ENCODE results near the gene TAS2R7.

TAS2R7 gene, protein sequence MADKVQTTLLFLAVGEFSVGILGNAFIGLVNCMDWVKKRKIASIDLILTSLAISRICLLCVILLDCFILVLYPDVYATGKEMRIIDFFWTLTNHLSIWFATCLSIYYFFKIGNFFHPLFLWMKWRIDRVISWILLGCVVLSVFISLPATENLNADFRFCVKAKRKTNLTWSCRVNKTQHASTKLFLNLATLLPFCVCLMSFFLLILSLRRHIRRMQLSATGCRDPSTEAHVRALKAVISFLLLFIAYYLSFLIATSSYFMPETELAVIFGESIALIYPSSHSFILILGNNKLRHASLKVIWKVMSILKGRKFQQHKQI

DNA sequence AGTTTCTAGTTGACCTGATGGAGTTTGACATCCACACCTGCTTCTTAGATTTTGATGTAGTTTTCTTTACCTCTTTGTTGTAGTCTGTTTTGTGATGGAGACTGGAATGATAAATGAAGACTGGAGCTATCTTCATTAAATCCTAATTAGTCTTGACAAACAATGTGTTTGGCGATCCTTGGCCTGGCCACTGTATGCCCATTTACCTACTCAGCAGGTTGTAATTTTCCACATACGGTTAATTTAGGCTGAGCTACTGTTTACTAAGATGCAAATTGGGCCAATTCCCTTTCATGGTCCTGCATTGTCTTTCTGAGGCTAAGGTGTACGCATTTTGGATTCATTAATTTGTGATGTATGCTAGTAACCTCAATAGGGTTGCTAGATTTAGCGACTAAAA, at the start of gene TAS2R7:
Gene TAS2R7, minus strand, starts transcription at position 41 of the 400 bp plus-strand sequence. CDS start 57 bp downstream, outside the sequence.
- TF ChIP-seq, protein P1, sequence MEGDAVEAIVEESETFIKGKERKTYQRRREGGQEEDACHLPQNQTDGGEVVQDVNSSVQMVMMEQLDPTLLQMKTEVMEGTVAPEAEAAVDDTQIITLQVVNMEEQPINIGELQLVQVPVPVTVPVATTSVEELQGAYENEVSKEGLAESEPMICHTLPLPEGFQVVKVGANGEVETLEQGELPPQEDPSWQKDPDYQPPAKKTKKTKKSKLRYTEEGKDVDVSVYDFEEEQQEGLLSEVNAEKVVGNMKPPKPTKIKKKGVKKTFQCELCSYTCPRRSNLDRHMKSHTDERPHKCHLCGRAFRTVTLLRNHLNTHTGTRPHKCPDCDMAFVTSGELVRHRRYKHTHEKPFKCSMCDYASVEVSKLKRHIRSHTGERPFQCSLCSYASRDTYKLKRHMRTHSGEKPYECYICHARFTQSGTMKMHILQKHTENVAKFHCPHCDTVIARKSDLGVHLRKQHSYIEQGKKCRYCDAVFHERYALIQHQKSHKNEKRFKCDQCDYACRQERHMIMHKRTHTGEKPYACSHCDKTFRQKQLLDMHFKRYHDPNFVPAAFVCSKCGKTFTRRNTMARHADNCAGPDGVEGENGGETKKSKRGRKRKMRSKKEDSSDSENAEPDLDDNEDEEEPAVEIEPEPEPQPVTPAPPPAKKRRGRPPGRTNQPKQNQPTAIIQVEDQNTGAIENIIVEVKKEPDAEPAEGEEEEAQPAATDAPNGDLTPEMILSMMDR (IDR thresholded peaks at IDR 0.05; ENCODE audit: insufficient read depth, low read depth, low read length, missing control alignments): no peak
- no peak for DNase-seq (ENCODE audit: low read depth)
- H3K4me3 ChIP-seq (ENCODE audit: low read depth, low read length): no peak within 1 kb of the TSS

DNA sequence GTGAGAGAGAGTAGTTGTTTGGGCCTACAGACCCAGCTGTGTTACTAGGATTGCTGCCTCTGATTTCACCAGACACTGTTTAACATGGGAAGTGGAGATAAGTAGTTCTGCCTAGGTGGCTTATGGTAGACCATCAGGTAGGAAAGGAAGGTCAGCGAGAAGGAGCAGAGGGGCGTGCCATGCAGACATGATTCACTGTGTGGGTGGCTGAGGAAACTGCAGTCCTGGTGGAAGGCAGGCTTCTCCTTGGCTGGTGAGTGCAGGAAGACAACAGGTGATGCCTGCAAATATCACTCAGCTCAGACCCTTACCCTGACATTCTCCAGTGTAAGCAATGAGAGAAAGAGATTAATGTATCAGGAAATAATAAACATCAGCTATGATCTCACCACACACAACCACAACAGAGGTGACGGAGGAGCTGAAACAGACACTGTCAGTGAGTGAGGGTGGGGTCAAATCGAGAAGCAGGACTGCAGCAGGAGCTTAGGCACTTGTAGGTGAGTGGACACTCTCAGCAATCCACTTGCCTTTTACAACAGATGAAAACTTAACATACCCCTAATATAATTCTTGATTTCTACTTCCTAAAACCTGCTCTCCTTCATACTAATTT, 48.9 kb upstream of the TAS2R7 start:
- no peak for DNase-seq (ENCODE audit: low read depth)
- TF ChIP-seq, protein P1 (IDR thresholded peaks at IDR 0.05; ENCODE audit: insufficient read depth, low read depth, low read length, missing control alignments): no peak
- no peak overlapping the region for H3K4me3 ChIP-seq (ENCODE audit: low read depth, low read length)

DNA sequence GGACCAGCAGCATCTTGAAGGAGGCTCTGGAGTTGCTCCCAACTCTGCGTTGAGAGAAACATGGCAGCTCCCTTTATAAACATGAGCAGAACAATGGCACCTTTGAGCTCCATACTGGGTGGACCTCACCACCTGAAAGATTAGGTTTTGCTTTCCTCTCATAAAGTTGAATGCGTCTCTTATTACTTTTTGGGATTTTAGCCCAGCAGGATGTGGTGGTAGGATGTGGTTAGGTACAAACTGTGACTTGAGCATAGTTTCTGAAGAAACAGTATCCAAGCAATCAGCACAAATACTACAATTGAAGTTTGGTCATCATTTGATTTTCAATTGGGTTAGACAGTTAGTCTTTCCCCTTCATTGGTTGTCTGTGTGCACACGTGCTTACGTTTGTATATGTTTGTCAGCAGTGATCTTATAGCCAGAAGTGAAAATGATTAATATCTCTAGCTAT, 47.0 kb upstream of the TAS2R7 start, which contains the start of gene PRR4:
Gene PRR4, minus strand, starts transcription at position 51 of the 454 bp plus-strand sequence. Its CDS starts 38 bp downstream, at position 13.
- DNase-seq (ENCODE audit: low read depth): peak; percentile 23
- H3K4me3 ChIP-seq (ENCODE audit: low read depth, low read length): no peak within 1 kb of the TSS
- TF ChIP-seq, protein P1 (IDR thresholded peaks at IDR 0.05; ENCODE audit: insufficient read depth, low read depth, low read length, missing control alignments): no peak

DNA sequence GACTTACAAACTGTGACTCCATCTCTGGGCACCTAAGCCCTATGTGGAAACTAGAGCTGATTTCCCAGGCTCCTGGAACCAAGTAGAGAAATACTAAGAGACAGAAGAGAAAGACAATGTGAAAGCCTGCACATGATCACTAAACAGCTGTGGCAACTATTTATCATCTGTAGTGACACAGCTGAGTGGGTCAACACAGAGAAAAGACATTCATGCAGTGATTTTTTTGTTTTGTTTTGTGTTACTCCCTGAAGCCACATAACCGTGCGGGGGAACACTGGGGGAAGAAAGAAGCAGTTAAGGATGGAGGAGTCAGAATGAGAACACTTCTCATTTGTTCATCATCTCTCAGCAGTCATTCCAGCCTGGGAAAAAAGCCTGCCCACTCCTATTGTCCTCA, 45.3 kb upstream of the TAS2R7 start:
- H3K4me3 ChIP-seq (ENCODE audit: low read depth, low read length): no peak overlapping the region
- no peak for DNase-seq (ENCODE audit: low read depth)
- TF ChIP-seq, protein P1 (IDR thresholded peaks at IDR 0.05; ENCODE audit: insufficient read depth, low read depth, low read length, missing control alignments): no peak

DNA sequence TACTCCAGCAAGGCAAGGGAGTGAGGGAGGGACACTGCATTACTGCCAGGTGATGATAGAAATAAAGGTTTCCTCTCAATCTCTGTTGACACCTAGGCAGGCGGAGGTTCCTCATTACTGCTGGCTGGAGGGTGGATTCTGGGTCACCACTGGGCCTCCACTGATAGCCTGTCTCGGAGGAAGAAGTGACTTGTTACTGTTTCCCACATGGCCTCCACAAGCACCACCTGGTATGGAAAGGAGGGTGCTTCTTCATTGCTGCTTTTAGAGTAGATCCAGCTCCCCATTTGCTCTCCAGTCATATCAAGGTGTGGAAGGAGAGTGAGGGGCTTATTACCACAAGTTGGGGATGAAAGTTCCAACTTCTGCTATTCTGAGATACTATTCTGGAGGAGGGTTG, 40.4 kb upstream of the TAS2R7 start:
- TF ChIP-seq, protein P1 (IDR thresholded peaks at IDR 0.05; ENCODE audit: insufficient read depth, low read depth, low read length, missing control alignments): no peak

DNA sequence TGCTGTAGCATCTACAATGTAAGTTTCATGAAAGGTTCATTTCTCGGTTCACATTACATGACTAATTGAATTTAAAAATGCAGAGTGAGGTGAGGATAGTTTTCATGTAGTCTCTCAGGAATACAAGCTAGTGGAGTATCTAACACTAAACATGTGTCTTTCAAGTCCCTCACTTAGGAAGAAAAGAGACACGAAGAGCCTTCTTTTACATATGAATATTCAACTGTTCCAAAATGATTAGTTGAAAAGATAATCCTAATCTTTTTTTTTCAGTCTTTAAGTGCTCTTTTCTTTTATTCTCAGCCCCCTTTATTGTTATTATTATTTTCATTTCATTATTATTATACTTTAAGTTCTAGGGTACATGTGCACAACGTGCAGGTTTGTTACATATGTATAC, 36.0 kb upstream of the TAS2R7 start:
- TF ChIP-seq, protein P1 (IDR thresholded peaks at IDR 0.05; ENCODE audit: insufficient read depth, low read depth, low read length, missing control alignments): no peak
- no peak for DNase-seq (ENCODE audit: low read depth)
- no peak overlapping the region for H3K4me3 ChIP-seq (ENCODE audit: low read depth, low read length)

More for the DNA sequence above, 40.4 kb upstream of the TAS2R7 start:
- no peak for DNase-seq (ENCODE audit: low read depth)
- H3K4me3 ChIP-seq (ENCODE audit: low read depth, low read length): no peak overlapping the region
